ENCODE data around the gene ZNF516. TPM values are rescaled to one million over a fixed set of nuclear protein-coding genes. Genes with fewer than 3 reads are reported as not detected.

The ZNF516 gene
- total RNA-seq, 1 experiment from 2014 or later = 8.2 TPM

GRCh38 chr18:76489081-76489480 lies 6.0 kb downstream of the ZNF516 start:
- no peak for DNase-seq
- H3K36me3 ChIP-seq = no peaks in the 10 kb centered on the region
- H3K27ac ChIP-seq = no peak overlapping the region
- H3K4me1 ChIP-seq = peaks cover 6% of the 10 kb centered on the region; the same call in 1 of the 2 replicates
- no peaks in the 10 kb centered on the region for H3K27me3 ChIP-seq
- no peaks in the 10 kb centered on the region for H3K9me3 ChIP-seq (replicated peaks)
- no peak overlapping the region for H3K4me3 ChIP-seq

GRCh38 chr18:76488190-76488589 lies 6.9 kb downstream of the ZNF516 start:
- H3K4me3 ChIP-seq = no peak overlapping the region
- H3K36me3 ChIP-seq = no peaks in the 10 kb centered on the region
- no peaks in the 10 kb centered on the region for H3K27me3 ChIP-seq
- H3K9me3 ChIP-seq (replicated peaks) = no peaks in the 10 kb centered on the region
- H3K4me1 ChIP-seq = peaks cover 6% of the 10 kb centered on the region; the same call in 1 of the 2 replicates
- no peak for DNase-seq
- no peak overlapping the region for H3K27ac ChIP-seq

GRCh38 chr18:76487782-76488181 lies 7.3 kb downstream of the ZNF516 start:
- Histone ChIP-seq H3K4me3 (no peak overlapping the region), H3K36me3 (no peaks in the 10 kb centered on the region), H3K9me3 (replicated peaks) (no peaks in the 10 kb centered on the region), H3K27ac (no peak overlapping the region; the same call in 1 of the 2 replicates), H3K4me1 (peaks cover 6% of the 10 kb centered on the region; the same call in 1 of the 2 replicates), H3K27me3 (no peaks in the 10 kb centered on the region)
- DNase-seq = peak; percentile 11 to 18

- H3K4me1 ChIP-seq = peaks cover 6% of the 10 kb centered on the region; the same call in 1 of the 2 replicates
- peak overlapping the region; percentile 66 for H3K27ac ChIP-seq
- H3K4me3 ChIP-seq = peak overlapping the region; percentile 54
- DNase-seq = peak; percentile 43 to 62
- H3K36me3 ChIP-seq = no peaks in the 10 kb centered on the region
- no peaks in the 10 kb centered on the region for H3K27me3 ChIP-seq
- H3K9me3 ChIP-seq (replicated peaks) = no peaks in the 10 kb centered on the region
These were observed 8.0 kb downstream of the ZNF516 start for GRCh38 chr18:76487070-76487469.

GRCh38 chr18:76486574-76486973 lies 8.5 kb downstream of the ZNF516 start:
- no peaks in the 10 kb centered on the region for H3K27me3 ChIP-seq
- H3K27ac ChIP-seq = peak overlapping the region; percentile 66
- no peaks in the 10 kb centered on the region for H3K9me3 ChIP-seq (replicated peaks)
- H3K36me3 ChIP-seq = no peaks in the 10 kb centered on the region
- DNase-seq = peak in 1 of 2 experiments; percentile 21
- H3K4me3 ChIP-seq = peak overlapping the region; percentile 54
- peaks cover 6% of the 10 kb centered on the region; the same call in 1 of the 2 replicates for H3K4me1 ChIP-seq

- DNase-seq = no peak
- Histone ChIP-seq H3K27ac (peak overlapping the region; percentile 66), H3K27me3 (no peaks in the 10 kb centered on the region), H3K4me3 (peak overlapping the region; percentile 54), H3K4me1 (peaks cover 6% of the 10 kb centered on the region; the same call in 1 of the 2 replicates), H3K36me3 (no peaks in the 10 kb centered on the region), H3K9me3 (replicated peaks) (no peaks in the 10 kb centered on the region)
These were observed 9.0 kb downstream of the ZNF516 start for GRCh38 chr18:76486038-76486437.

GRCh38 chr18:76484749-76485387 lies 10.2 kb downstream of the ZNF516 start:
- Histone ChIP-seq H3K4me3 (no peak overlapping the region), H3K27ac (no peak overlapping the region), H3K36me3 (no peaks in the 10 kb centered on the region), H3K4me1 (peaks cover 6% of the 10 kb centered on the region; the same call in 1 of the 2 replicates), H3K27me3 (no peaks in the 10 kb centered on the region), H3K9me3 (replicated peaks) (no peaks in the 10 kb centered on the region)
- DNase-seq = no peak

GRCh38 chr18:76483780-76484179 lies 11.3 kb downstream of the ZNF516 start:
- DNase-seq = no peak
- no peaks in the 10 kb centered on the region for H3K27me3 ChIP-seq
- H3K4me1 ChIP-seq = peaks cover 6% of the 10 kb centered on the region; the same call in 1 of the 2 replicates
- H3K9me3 ChIP-seq (replicated peaks) = no peaks in the 10 kb centered on the region
- H3K4me3 ChIP-seq = no peak overlapping the region
- H3K36me3 ChIP-seq = no peaks in the 10 kb centered on the region
- H3K27ac ChIP-seq = no peak overlapping the region

GRCh38 chr18:76482971-76483691 lies 11.9 kb downstream of the ZNF516 start:
- Histone ChIP-seq H3K4me3 (no peak overlapping the region), H3K4me1 (peaks cover 6% of the 10 kb centered on the region; the same call in 1 of the 2 replicates), H3K27ac (no peak overlapping the region), H3K36me3 (no peaks in the 10 kb centered on the region), H3K9me3 (replicated peaks) (no peaks in the 10 kb centered on the region), H3K27me3 (no peaks in the 10 kb centered on the region)
- no peak for DNase-seq

- Histone ChIP-seq H3K27me3 (no peaks in the 10 kb centered on the region), H3K36me3 (no peaks in the 10 kb centered on the region), H3K9me3 (replicated peaks) (no peaks in the 10 kb centered on the region), H3K27ac (no peak overlapping the region), H3K4me1 (peaks cover under 1% of the 10 kb centered on the region; the same call in 1 of the 2 replicates), H3K4me3 (no peak overlapping the region)
- DNase-seq = no peak
These were observed 12.8 kb downstream of the ZNF516 start for GRCh38 chr18:76482267-76482666.

- Histone ChIP-seq H3K27ac (no peak overlapping the region), H3K4me3 (no peak overlapping the region)
These were observed 14.1 kb downstream of the ZNF516 start for GRCh38 chr18:76480913-76481312.

GRCh38 chr18:76479351-76480238 lies 15.4 kb downstream of the ZNF516 start:
- no peak overlapping the region for H3K4me3 ChIP-seq
- no peaks in the 10 kb centered on the region for H3K9me3 ChIP-seq (replicated peaks)
- no peak for DNase-seq
- no peaks in the 10 kb centered on the region for H3K36me3 ChIP-seq
- H3K27me3 ChIP-seq = no peaks in the 10 kb centered on the region
- no peak overlapping the region for H3K27ac ChIP-seq
- no peaks in the 10 kb centered on the region for H3K4me1 ChIP-seq

More at GRCh38 chr18:76480913-76481312, 14.1 kb downstream of the ZNF516 start:
- Histone ChIP-seq H3K36me3 (no peaks in the 10 kb centered on the region), H3K4me1 (no peaks in the 10 kb centered on the region), H3K27me3 (no peaks in the 10 kb centered on the region), H3K9me3 (replicated peaks) (no peaks in the 10 kb centered on the region)
- no peak for DNase-seq

- Histone ChIP-seq H3K27me3 (no peaks in the 10 kb centered on the region), H3K36me3 (no peaks in the 10 kb centered on the region), H3K4me3 (no peak overlapping the region), H3K4me1 (no peaks in the 10 kb centered on the region), H3K27ac (no peak overlapping the region), H3K9me3 (replicated peaks) (no peaks in the 10 kb centered on the region)
- DNase-seq = no peak
These were observed 18.1 kb downstream of the ZNF516 start for GRCh38 chr18:76476665-76477561.
